Natural killer cell treated with Interleukin-12 subunit alpha and Interleukin-12 subunit beta and Interleukin-15 and Interleukin-18, amount 100 ng/mL, for 72 hours (primary cell): ENCODE results near the gene WDHD1. TPM values are rescaled to one million over a fixed set of nuclear protein-coding genes. Genes with fewer than 3 reads are reported as not detected.
"Not testable (repeated sequence)": the region's sequence is repeated elsewhere in the genome, so short reads cannot be mapped to it uniquely, and the experiment has no call there.

Experiments
- ATAC-seq, 2 donors: fragments of 150-1000 bp; cut with Tn5 transposase in 1 of 2; sonication (Bioruptor Pico), chemical (Tn5 transposase) in 1 of 2; 2 replicates each; pipeline ENCODE4 v1.10.0; 2021
- DNase-seq: peaks from one replicate; pipeline ENCODE4 v3.0.0; 2022; ENCODE audit warnings: low spot score
- H3K27ac Mint-ChIP-seq, 2 donors: 1 replicate in 1 of 2; 2 replicates in 1 of 2; pipeline ENCODE4 v1.8.0; 2022; ENCODE audit warnings: mixed read lengths in 2 of 2, mild to moderate bottlenecking in 1 of 2, moderate library complexity in 1 of 2
- H3K27me3 Mint-ChIP-seq, 2 donors: 1 replicate in 1 of 2; 2 replicates in 1 of 2; pipeline ENCODE4 v1.8.0; 2022; ENCODE audit warnings: mixed read lengths in 2 of 2
- H3K36me3 Mint-ChIP-seq: one replicate; pipeline ENCODE4 v1.8.0; 2022; ENCODE audit warnings: mixed read lengths
- H3K4me1 Mint-ChIP-seq, 2 donors: 1 replicate in 1 of 2; 2 replicates in 1 of 2; pipeline ENCODE4 v1.8.0; 2022; ENCODE audit warnings: low read depth in 2 of 2, mixed read lengths in 2 of 2, mild to moderate bottlenecking in 1 of 2
- H3K4me3 Mint-ChIP-seq: one replicate; pipeline ENCODE4 v1.8.0; 2022; ENCODE audit warnings: mixed read lengths
- H3K9me3 Mint-ChIP-seq: 2 replicates; pipeline ENCODE4 v1.8.0; 2022; ENCODE audit warnings: mixed read lengths
- total RNA-seq, 2 donors: library from RNA; stranded (reverse); gene quantifications; one replicate each; pipeline ENCODE4 v1.2.3, GENCODE V29; 2022

WDHD1 gene
- total RNA-seq, 2 donors from 2014 or later: 33.6 to 51.3 TPM

DNA sequence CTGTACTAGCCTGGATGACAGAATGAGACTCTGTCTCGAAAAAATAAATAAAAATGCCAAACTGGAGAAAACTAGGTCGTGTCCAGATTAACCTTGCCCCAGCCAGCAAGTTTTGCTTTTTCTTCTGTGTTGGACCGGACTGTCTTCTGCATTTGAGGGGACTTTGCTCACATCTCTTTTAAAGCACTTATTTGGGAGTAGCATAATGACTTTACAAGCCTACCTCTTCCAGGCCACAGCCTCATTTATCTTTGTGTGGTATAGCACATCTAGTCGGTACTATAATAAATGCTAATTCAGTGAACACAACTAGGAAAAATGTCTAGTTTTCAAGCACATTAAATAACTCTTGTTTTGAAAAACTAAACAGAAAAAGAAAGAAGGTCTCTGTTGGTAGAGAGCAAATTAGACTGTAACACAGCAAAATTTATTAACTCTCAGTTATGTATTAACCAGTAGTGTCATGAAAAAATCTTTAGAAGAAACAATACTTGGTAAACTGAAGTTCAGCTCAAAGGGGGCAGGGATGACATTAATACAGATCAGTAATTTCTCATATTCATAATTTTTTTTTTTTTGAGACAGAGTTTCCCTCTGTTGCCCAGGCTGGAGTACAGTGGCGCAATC, 52.0 kb downstream of the WDHD1 start:
- peak overlapping the region in 1 of 2 donors; percentile 48 for H3K27ac Mint-ChIP-seq
- no peaks in the 10 kb centered on the region for H3K27me3 Mint-ChIP-seq
- no peaks in the 10 kb centered on the region for H3K9me3 Mint-ChIP-seq
- ATAC-seq: no peak
- no peak overlapping the region for H3K4me3 Mint-ChIP-seq
- no peak for DNase-seq
- H3K36me3 Mint-ChIP-seq: peaks cover 11% of the 10 kb centered on the region
- H3K4me1 Mint-ChIP-seq: peaks cover 5 to 12% of the 10 kb centered on the region in 2 donors

DNA sequence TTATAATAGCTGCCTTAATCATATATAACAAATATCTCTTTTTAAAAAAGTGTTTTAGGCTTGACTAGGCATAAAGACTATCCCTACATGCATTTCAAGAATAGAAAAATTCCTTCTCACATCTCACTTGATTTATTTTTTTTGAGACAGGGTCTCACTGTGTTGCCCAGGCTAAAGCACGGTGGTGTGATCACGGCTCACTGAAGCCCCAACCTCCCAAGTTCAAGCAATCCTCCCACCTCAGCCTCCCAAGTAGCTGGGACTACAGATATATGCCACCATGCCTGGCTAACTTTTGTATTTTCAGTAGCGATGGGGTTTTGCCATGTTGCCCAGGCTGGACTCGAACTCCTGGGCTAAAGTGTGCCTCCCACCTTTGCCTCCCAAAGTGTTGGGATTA, 59.4 kb downstream of the WDHD1 start:
- no peak for DNase-seq
- H3K4me3 Mint-ChIP-seq: no peak overlapping the region
- H3K9me3 Mint-ChIP-seq: no peaks in the 10 kb centered on the region
- H3K27me3 Mint-ChIP-seq: no peaks in the 10 kb centered on the region
- peaks cover 7% of the 10 kb centered on the region for H3K36me3 Mint-ChIP-seq
- peaks cover 0 to 4% of the 10 kb centered on the region in 2 donors for H3K4me1 Mint-ChIP-seq
- no peak for ATAC-seq
- H3K27ac Mint-ChIP-seq: no peak overlapping the region

DNA sequence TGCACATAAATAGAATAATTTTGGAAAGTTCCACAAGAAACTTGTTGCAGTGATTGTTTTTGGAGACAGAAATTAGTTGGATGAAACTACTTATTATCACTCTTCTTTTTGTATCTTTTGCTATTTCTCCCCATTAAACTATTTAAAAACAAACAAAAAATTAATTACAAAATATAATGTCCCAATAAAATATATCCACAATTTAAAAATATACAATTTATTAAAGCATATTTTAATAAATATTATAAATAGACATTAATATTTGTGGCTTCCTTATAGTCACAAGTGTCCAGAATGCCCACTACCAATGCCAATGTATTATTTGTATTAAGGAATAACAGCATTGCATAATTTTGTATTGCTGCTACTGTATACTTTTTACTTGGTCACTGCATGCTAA, 71.8 kb downstream of the WDHD1 start:
- Mint-ChIP-seq H3K27me3 (no peaks in the 10 kb centered on the region), H3K27ac (no peak overlapping the region), H3K4me3 (no peak overlapping the region), H3K36me3 (peaks cover 13% of the 10 kb centered on the region), H3K4me1 (peaks cover 0 to 8% of the 10 kb centered on the region in 2 donors), H3K9me3 (no peaks in the 10 kb centered on the region)
- no peak for DNase-seq
- no peak for ATAC-seq

DNA sequence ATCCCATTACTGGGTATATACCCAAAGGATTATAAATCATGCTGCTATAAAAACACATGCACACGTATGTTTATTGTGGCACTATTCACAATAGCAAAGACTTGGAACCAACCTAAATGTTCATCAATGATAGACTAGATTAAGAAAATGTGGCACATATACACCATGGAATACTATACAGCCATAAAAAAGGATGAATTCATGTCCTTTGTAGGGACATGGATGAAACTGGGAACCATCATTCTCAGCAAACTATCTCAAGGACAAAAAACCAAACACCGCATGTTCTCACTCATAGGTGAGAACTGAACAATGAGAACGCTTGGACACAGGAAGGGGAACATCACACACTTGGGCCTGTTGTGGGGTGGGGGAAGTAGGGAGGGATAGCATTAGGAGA, 73.3 kb downstream of the WDHD1 start:
- not testable (repeated sequence) for H3K27me3 Mint-ChIP-seq, H3K4me3 Mint-ChIP-seq, H3K27ac Mint-ChIP-seq, ATAC-seq, H3K9me3 Mint-ChIP-seq, H3K4me1 Mint-ChIP-seq, DNase-seq
- peaks cover 12% of the 10 kb centered on the region for H3K36me3 Mint-ChIP-seq

GRCh38 chr14:54952803-54953202, 74.1 kb downstream of the WDHD1 start:
- H3K4me3 Mint-ChIP-seq, DNase-seq, H3K9me3 Mint-ChIP-seq, H3K36me3 Mint-ChIP-seq, ATAC-seq, H3K4me1 Mint-ChIP-seq, H3K27me3 Mint-ChIP-seq, H3K27ac Mint-ChIP-seq: not testable (repeated sequence)

- Mint-ChIP-seq H3K4me3 (no peak overlapping the region), H3K27me3 (no peaks in the 10 kb centered on the region), H3K27ac (no peak overlapping the region), H3K36me3 (peaks cover 12% of the 10 kb centered on the region), H3K9me3 (no peaks in the 10 kb centered on the region), H3K4me1 (peaks cover 2 to 5% of the 10 kb centered on the region in 2 donors)
- ATAC-seq (no peak), DNase-seq (no peak)
Observed at GRCh38 chr14:54947230-54947629, 79.7 kb downstream of the WDHD1 start.

GRCh38 chr14:54946500-54946899, 80.4 kb downstream of the WDHD1 start:
- H3K36me3 Mint-ChIP-seq: peaks cover 12% of the 10 kb centered on the region

GRCh38 chr14:54944737-54945391, 82.0 kb downstream of the WDHD1 start:
- ATAC-seq (no peak), DNase-seq (no peak)
- Mint-ChIP-seq H3K27ac (no peak overlapping the region), H3K27me3 (no peaks in the 10 kb centered on the region), H3K36me3 (peaks cover 12% of the 10 kb centered on the region), H3K4me3 (no peak overlapping the region), H3K4me1 (peaks cover 2 to 5% of the 10 kb centered on the region in 2 donors), H3K9me3 (no peaks in the 10 kb centered on the region)

More at GRCh38 chr14:54946500-54946899, 80.4 kb downstream of the WDHD1 start:
- no peak overlapping the region for H3K4me3 Mint-ChIP-seq
- peaks cover 2 to 5% of the 10 kb centered on the region in 2 donors for H3K4me1 Mint-ChIP-seq
- H3K9me3 Mint-ChIP-seq: no peaks in the 10 kb centered on the region
- DNase-seq: no peak
- ATAC-seq: no peak
- H3K27ac Mint-ChIP-seq: no peak overlapping the region
- no peaks in the 10 kb centered on the region for H3K27me3 Mint-ChIP-seq

DNA sequence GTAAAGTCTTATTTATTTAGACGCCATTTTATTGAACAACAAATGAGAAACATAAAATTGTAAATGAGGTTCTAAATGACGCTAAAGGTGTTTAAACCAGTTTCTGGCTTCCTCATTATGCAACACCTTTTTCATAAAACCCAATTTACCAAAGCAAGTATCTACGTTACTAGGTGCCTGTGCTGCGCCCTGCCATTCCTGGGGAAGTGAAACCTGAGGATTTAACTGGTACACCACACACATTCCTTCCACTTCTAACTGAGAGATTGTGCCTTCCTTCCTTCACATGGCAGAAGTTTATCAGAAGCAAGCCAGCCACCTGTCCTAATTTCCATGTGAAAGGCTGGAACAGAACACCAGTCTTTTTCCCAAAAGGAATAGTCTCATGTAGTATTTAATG, 84.0 kb downstream of the WDHD1 start:
- peak overlapping the region in 1 of 2 donors; percentile 54 for H3K27ac Mint-ChIP-seq
- DNase-seq (no peak), ATAC-seq (no peak)
- H3K4me3 Mint-ChIP-seq: no peak overlapping the region
- H3K4me1 Mint-ChIP-seq: peaks cover 0 to 2% of the 10 kb centered on the region in 2 donors
- H3K9me3 Mint-ChIP-seq: no peaks in the 10 kb centered on the region
- H3K36me3 Mint-ChIP-seq: peaks cover 5% of the 10 kb centered on the region
- no peaks in the 10 kb centered on the region for H3K27me3 Mint-ChIP-seq

DNA sequence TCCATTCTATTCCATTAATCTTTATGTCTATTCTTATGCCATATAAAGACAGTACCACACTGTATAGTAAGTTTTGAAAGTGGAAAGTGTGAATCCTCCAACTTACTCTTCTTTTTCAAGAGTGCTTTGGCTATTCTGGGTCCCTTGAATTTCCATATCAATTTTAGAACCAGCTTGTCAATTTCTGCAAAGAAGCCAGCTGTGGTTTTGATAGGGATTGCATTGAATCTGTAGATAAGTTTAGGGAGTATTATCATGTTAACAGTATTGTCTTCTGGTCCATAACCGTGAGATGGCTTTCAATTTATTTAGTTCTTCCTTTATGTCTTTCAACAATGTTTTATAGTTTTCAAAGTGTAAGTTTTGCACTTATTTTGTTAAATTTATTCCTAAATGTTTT, 90.1 kb downstream of the WDHD1 start:
- no peaks in the 10 kb centered on the region for H3K36me3 Mint-ChIP-seq
- ATAC-seq: no peak
- no peaks in the 10 kb centered on the region for H3K9me3 Mint-ChIP-seq
- DNase-seq: no peak
- H3K4me1 Mint-ChIP-seq: peaks cover 0 to 4% of the 10 kb centered on the region in 2 donors
- H3K27me3 Mint-ChIP-seq: no peaks in the 10 kb centered on the region
- H3K4me3 Mint-ChIP-seq: no peak overlapping the region
- no peak overlapping the region for H3K27ac Mint-ChIP-seq

GRCh38 chr14:54935958-54936357, 90.9 kb downstream of the WDHD1 start:
- Mint-ChIP-seq H3K4me1 (peaks cover 7 to 8% of the 10 kb centered on the region in 2 donors), H3K36me3 (no peaks in the 10 kb centered on the region), H3K27ac (peak overlapping the region in 1 of 2 donors; percentile 56), H3K9me3 (no peaks in the 10 kb centered on the region), H3K4me3 (no peak overlapping the region), H3K27me3 (no peaks in the 10 kb centered on the region)
- DNase-seq: no peak
- ATAC-seq: no peak

GRCh38 chr14:54935100-54935499, 91.8 kb downstream of the WDHD1 start:
- Mint-ChIP-seq H3K9me3 (no peaks in the 10 kb centered on the region), H3K27ac (peak overlapping the region in 1 of 2 donors; percentile 56), H3K27me3 (no peaks in the 10 kb centered on the region), H3K4me3 (no peak overlapping the region), H3K36me3 (no peaks in the 10 kb centered on the region), H3K4me1 (peaks cover 7 to 8% of the 10 kb centered on the region in 2 donors)
- no peak for ATAC-seq
- no peak for DNase-seq

GRCh38 chr14:54933006-54933405, 93.9 kb downstream of the WDHD1 start:
- DNase-seq (no peak), ATAC-seq (no peak)
- Mint-ChIP-seq H3K36me3 (no peaks in the 10 kb centered on the region), H3K4me1 (peaks cover 7 to 8% of the 10 kb centered on the region in 2 donors), H3K4me3 (no peak overlapping the region), H3K27me3 (no peaks in the 10 kb centered on the region), H3K9me3 (no peaks in the 10 kb centered on the region), H3K27ac (no peak overlapping the region)

DNA sequence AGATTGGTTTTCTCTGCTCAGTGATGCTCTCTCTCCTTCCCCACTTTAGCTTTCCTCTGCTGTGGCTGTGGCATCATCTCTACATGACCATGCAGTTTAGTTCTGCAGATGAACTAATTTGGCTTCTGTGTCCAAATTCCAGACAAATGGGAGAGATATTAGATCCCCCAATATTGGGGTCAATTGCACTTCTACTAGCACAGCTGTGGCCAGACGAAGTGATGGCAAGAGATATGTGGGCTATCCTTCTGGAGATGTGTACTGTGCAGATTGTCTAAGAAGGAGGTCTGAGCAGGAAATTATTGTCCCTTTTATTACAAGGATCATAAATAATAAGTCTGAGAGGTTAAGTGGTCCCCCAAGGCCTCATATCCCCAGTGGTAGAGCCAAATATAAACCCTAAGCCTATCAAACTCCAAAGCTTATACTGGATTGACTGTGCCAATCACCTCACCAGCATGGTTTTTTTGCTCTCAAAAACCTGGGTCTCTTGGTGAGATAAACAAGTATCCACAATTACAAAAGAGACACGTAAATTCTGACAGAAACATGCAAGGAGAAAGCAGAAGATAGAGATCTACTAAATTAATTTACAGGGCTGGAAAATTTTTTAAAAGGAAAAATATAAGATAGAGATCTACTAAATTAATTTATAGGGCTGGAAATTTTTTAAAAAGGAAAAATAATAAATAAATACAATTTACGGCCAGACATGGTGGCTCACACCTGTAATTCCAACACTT, 95.1 kb downstream of the WDHD1 start:
- DNase-seq (no peak), ATAC-seq (no peak)
- Mint-ChIP-seq H3K36me3 (no peaks in the 10 kb centered on the region), H3K4me1 (peaks cover 7 to 8% of the 10 kb centered on the region in 2 donors), H3K4me3 (no peak overlapping the region), H3K9me3 (no peaks in the 10 kb centered on the region), H3K27ac (peak overlapping the region in 1 of 2 donors; percentile 56), H3K27me3 (no peaks in the 10 kb centered on the region)
